K562 (cell line): ENCODE measurements around the gene CEL. TPM values are rescaled to one million over a fixed set of nuclear protein-coding genes. Genes with fewer than 3 reads are reported as not detected.

Experiments
- ATAC-seq: fragments of 200-7000 bp; cut with Tn5 transposase; 3 replicates; pipeline ENCODE4 v1.9.1; 2020; ENCODE audit warnings: moderate library complexity
- BruUV-seq: library from RNA; stranded (reverse); fragments of 400-500 nt; replicated peaks from 2 replicates; lab custom pipeline; 2021; lab: Mats Ljungman, UMichigan
- CTCF ChIA-PET: fragments of 300-600 bp; formaldehyde crosslinking; extraction: SDS; loops from one replicate; lab custom pipeline; 2021; ENCODE audit warnings: low intra/inter-chr PET ratio; lab: Yijun Ruan, JAX
- POLR2A ChIA-PET: fragments of 300-600, 350-650 bp; sonication (Branson Sonifier 250); formaldehyde crosslinking; extraction: SDS; loops from one replicate; lab custom pipeline; 2021; ENCODE audit warnings: antibody characterized with exemption, inconsistent platforms; lab: Yijun Ruan, JAX
- DNase-seq, 4 experiments: peaks; one replicate each; pipeline versions ENCODE4 v3.0.0 to v3.0.0-alpha.2; 2011 to 2018; ENCODE audit warnings: low spot score in 3 of 4, mixed read lengths in 3 of 4; ENCODE audit errors: extremely low read depth in 1 of 4
- FAIRE-seq: peaks from 2 replicates; lab custom pipeline; 2011; peaks lifted over from hg19 to GRCh38; lab: Jason Lieb, UNC
- H2AFZ ChIP-seq: 2 replicates; pipeline ENCODE4 v1.6.0; 2011; ENCODE audit warnings: low read depth, low read length, control low read depth, inconsistent platforms
- H3K27ac ChIP-seq: fragments of 200-600 bp; 3 replicates; pipeline ENCODE4 v1.8.0; 2011; ENCODE audit warnings: low read depth, mild to moderate bottlenecking, control low read depth, inconsistent platforms, low read length, moderate library complexity, mixed read lengths; ENCODE audit errors: extremely low read depth
- H3K27me3 ChIP-seq, 2 experiments: fragments of 300-600 bp in 1 of 2; 2 replicates in 1 of 2; 3 replicates in 1 of 2; pipeline versions ENCODE4 v1.6.0 to v1.8.0; 2011; ENCODE audit warnings: inconsistent platforms in 2 of 2, low read length in 2 of 2, mild to moderate bottlenecking in 1 of 2, mixed read lengths in 1 of 2, moderate library complexity in 1 of 2; ENCODE audit not compliant: control insufficient read depth in 2 of 2, insufficient read depth in 2 of 2
- H3K36me3 ChIP-seq: fragments of 300-600 bp; 3 replicates; pipeline ENCODE4 v1.8.0; 2011; ENCODE audit warnings: mild to moderate bottlenecking, low read length, inconsistent platforms; ENCODE audit not compliant: control insufficient read depth, insufficient read depth
- H3K4me1 ChIP-seq, 2 experiments: fragments of 200-600 bp in 1 of 2; replicated peaks in 1 of 2; 2 replicates in 1 of 2; 3 replicates in 1 of 2; pipeline versions ENCODE4 v1.5.1 to v1.8.0; 2011; ENCODE audit warnings: inconsistent platforms in 2 of 2, low read length in 2 of 2, mild to moderate bottlenecking in 1 of 2, mixed read lengths in 1 of 2, moderate library complexity in 1 of 2; ENCODE audit not compliant: control insufficient read depth in 2 of 2, insufficient read depth in 2 of 2
- H3K4me2 ChIP-seq: 2 replicates; pipeline ENCODE4 v1.6.1; 2011; ENCODE audit warnings: low read length, control low read depth, inconsistent platforms, mixed read lengths; ENCODE audit not compliant: insufficient read depth
- H3K4me3 ChIP-seq: fragments of 200-600 bp; sonication (generic), shearing (Covaris generic); 2 replicates; pipeline ENCODE4 v1.5.1; 2016; ENCODE audit warnings: control low read depth, inconsistent platforms
- H3K79me2 ChIP-seq: fragments of 200-600 bp; 3 replicates; pipeline ENCODE4 v1.8.0; 2011; ENCODE audit warnings: low read length, inconsistent platforms; ENCODE audit not compliant: control insufficient read depth, insufficient read depth
- H3K9ac ChIP-seq, 2 experiments: 2 replicates each; pipeline versions ENCODE4 v1.6.0 to v1.6.1; 2011; ENCODE audit warnings: low read depth in 2 of 2, low read length in 2 of 2, control low read depth in 1 of 2, inconsistent platforms in 1 of 2, mild to moderate bottlenecking in 1 of 2, mixed read lengths in 1 of 2; ENCODE audit not compliant: insufficient read depth in 1 of 2
- H3K9me1 ChIP-seq: one replicate; pipeline ENCODE4 v1.6.0; 2011; ENCODE audit warnings: inconsistent platforms, mild to moderate bottlenecking, low read length, moderate library complexity; ENCODE audit not compliant: control insufficient read depth, insufficient read depth
- H3K9me3 ChIP-seq: replicated peaks from 2 replicates; pipeline ENCODE4 v1.5.1; 2011; ENCODE audit warnings: low read depth, low read length, inconsistent platforms; ENCODE audit not compliant: control insufficient read depth, insufficient read depth
- H4K20me1 ChIP-seq: replicated peaks from 2 replicates; pipeline ENCODE4 v1.6.1; 2011; ENCODE audit warnings: low read length, inconsistent platforms, mixed read lengths; ENCODE audit not compliant: control insufficient read depth, insufficient read depth
- HMG20A ChIP-seq: fragments of 450-650 bp; formaldehyde crosslinking; conservative IDR thresholded peaks from 2 replicates; pipeline ENCODE4 v1.4.0; 2020; ENCODE audit warnings: mild to moderate bottlenecking, mixed read lengths
- ILF3 ChIP-seq: fragments of 450-650 bp; IDR thresholded peaks from 2 replicates; pipeline ENCODE4 v1.6.1; 2018; ENCODE audit warnings: antibody characterized with exemption, mild to moderate bottlenecking, moderate library complexity, borderline replicate concordance
- PHB2 ChIP-seq: fragments of 450-650 bp; IDR thresholded peaks from 2 replicates; pipeline ENCODE4 v1.6.1; 2017; ENCODE audit warnings: low read depth
- RBM22 ChIP-seq: fragments of 200-400 bp; formaldehyde crosslinking; IDR thresholded peaks from 2 replicates; pipeline ENCODE4 v1.6.1; 2018; ENCODE audit warnings: low read length, low read depth; ENCODE audit not compliant: poor library complexity, severe bottlenecking
- ZC3H4 ChIP-seq: sonication (generic); formaldehyde crosslinking; IDR thresholded peaks from 2 replicates; pipeline ENCODE4 v1.9.0; 2021; ENCODE audit warnings: missing genetic modification reagents, borderline replicate concordance
- ZNF41 ChIP-seq: fragments of 250-450 bp; sonication (Bioruptor Pico); conservative IDR thresholded peaks from 2 replicates; pipeline ENCODE4 v1.4.0; 2020; ENCODE audit warnings: mild to moderate bottlenecking
- ZNF561 ChIP-seq: fragments of 450-650 bp; formaldehyde crosslinking; conservative IDR thresholded peaks from 2 replicates; pipeline ENCODE4 v1.4.0; 2020; ENCODE audit warnings: mild to moderate bottlenecking, moderate library complexity
- WGBS: fragments of 100-300 bp; shearing (Covaris generic); methylation state at CpG from one replicate; pipeline ENCODE4 v1.1.6; 2016; ENCODE audit warnings: low coverage, mixed read lengths; ENCODE audit not compliant: insufficient coverage; ENCODE audit errors: missing lambda C conversion rate; 5-methylcytosine and 5-hydroxymethylcytosine counted together
- in situ Hi-C: fragments of 300-500 bp; cut with MboI; formaldehyde crosslinking; loops from 4 replicates; pipeline ENCODE4 v1.15.0; 2018; ENCODE audit warnings: inconsistent platforms, mixed read lengths
- intact Hi-C: fragments of 100-400 bp; cut with micrococcal nuclease; formaldehyde crosslinking; loops from 2 replicates; pipeline ENCODE4 v1.14.2; 2022
- polyA plus RNA-seq, 8 experiments: library from polyadenylated mRNA; depleted of rRNA in 4 of 8; stranded (reverse) in 5 of 8; unstranded in 3 of 8; fragments of >200 nt; fragmentation: Nextera tagmentation in 2 of 8; fragmentation: Illumina TruSeq in 1 of 8; extraction: Ambion mirVana in 2 of 8; extraction: Trizol in 1 of 8; gene quantifications; 2 replicates each; pipeline versions ENCODE4 v1.2.1 to v1.2.3, GENCODE V29; 2011 to 2014; ENCODE audit warnings: inconsistent platforms in 1 of 8, missing spikeins in 1 of 8
- total RNA-seq, 7 experiments: library from RNA; depleted of rRNA in 6 of 7; stranded (reverse); fragments of >200 nt in 6 of 7; fragmentation: Illumina TruSeq in 2 of 7; extraction: Trizol in 2 of 7; gene quantifications; 2 replicates each; pipeline versions ENCODE4 v1.2.1 to v1.2.3, GENCODE V29; 2011 to 2021; ENCODE audit warnings: low replicate concordance in 1 of 7
- TF ChIP-seq, protein P1 (sequence below): sonication (generic); formaldehyde crosslinking; IDR thresholded peaks from 2 replicates; pipeline ENCODE4 v1.8.0; 2023; ENCODE audit warnings: mild to moderate bottlenecking, missing genetic modification reagents
- TF ChIP-seq, protein P2 (sequence below): fragments of 200-800 bp; sonication (Bioruptor generic); IDR thresholded peaks from 2 replicates; pipeline ENCODE4 v1.6.1; 2016; ENCODE audit warnings: missing genetic modification characterization, missing compliant biosample characterization

Gene CEL
- total and polyA plus RNA-seq, 9 of the 15 experiments (the other 6 are each of a cell fraction or from before 2014, with no cell fraction given) = 0.09 to 3.0 (median 0.51) TPM; not detected in 2

DNA sequence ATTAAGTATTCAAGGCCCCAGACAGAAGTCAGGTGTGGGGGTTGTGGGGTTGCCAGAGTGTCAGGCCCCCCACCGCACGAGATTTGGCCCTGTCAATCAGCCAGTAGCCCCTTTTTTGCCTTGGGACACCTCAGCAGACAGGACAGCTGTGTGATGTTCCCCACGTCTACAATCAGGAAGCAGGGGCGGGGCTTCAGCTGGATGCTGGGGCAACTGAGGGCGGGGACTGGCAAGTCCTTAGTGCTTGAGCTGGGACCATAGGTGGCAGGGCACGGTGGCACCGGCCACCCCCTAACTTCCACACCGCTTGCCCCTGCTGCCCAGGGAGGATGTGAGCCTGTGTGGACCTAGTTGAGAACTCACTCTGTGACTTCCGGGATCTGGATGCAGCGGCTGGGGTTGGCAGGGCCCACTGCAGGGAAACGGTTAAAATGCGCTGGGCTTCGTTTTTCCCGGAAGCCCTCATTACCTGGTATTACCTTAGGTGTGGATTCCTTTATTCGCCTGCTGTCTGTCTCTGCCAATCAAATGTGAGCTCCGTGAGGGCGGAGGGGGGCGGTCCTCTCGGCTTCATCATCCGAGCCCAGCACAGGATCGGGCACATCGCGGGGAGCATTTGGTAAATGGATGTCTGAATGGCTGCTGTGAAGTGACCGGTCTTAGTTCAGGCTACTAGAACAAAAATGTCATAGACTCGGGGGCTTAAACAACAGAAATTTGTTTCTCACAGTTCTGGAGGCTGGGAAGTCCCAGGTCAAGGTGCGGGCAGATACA lies 38.5 kb upstream of the CEL start:
- no peak for DNase-seq
- ChIA-PET POLR2A (interaction anchor here (0.6 kb wide), 1 partner anchor 26 kb away, joined by 3 read pairs; no protein-coding TSS in a partner anchor), CTCF (interaction anchor here (0.5 to 1.8 kb wide), 3 partner anchors 46 to 681 kb away, joined by 3 to 13 read pairs (median 5); partner anchors contain the start of gene GFI1B)
- H3K9me3 ChIP-seq = no peaks in the 10 kb centered on the region
- no TSS peak for BruUV-seq
- H3K4me1 ChIP-seq = peaks cover 27 to 36% of the 10 kb centered on the region in 2 experiments; a peak in 4 of 5 replicates
- FAIRE-seq = no peak
- H4K20me1 ChIP-seq = no peaks in the 10 kb centered on the region
- no peaks in the 10 kb centered on the region for H3K9me1 ChIP-seq
- 86% methylated on average over 25 of the region's 26 CpGs for WGBS
- H3K4me2 ChIP-seq = no peak overlapping the region
- no peak for TF ChIP-seq RBM22
- no peak for TF ChIP-seq PHB2
- no peak for TF ChIP-seq ILF3
- TF ChIP-seq ZNF41 (CRISPR knock-in tag) = no peak
- TF ChIP-seq ZNF561 (CRISPR knock-in tag) = no peak
- TF ChIP-seq, protein P1, sequence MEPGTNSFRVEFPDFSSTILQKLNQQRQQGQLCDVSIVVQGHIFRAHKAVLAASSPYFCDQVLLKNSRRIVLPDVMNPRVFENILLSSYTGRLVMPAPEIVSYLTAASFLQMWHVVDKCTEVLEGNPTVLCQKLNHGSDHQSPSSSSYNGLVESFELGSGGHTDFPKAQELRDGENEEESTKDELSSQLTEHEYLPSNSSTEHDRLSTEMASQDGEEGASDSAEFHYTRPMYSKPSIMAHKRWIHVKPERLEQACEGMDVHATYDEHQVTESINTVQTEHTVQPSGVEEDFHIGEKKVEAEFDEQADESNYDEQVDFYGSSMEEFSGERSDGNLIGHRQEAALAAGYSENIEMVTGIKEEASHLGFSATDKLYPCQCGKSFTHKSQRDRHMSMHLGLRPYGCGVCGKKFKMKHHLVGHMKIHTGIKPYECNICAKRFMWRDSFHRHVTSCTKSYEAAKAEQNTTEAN = no peak
- TF ChIP-seq, protein P2, sequence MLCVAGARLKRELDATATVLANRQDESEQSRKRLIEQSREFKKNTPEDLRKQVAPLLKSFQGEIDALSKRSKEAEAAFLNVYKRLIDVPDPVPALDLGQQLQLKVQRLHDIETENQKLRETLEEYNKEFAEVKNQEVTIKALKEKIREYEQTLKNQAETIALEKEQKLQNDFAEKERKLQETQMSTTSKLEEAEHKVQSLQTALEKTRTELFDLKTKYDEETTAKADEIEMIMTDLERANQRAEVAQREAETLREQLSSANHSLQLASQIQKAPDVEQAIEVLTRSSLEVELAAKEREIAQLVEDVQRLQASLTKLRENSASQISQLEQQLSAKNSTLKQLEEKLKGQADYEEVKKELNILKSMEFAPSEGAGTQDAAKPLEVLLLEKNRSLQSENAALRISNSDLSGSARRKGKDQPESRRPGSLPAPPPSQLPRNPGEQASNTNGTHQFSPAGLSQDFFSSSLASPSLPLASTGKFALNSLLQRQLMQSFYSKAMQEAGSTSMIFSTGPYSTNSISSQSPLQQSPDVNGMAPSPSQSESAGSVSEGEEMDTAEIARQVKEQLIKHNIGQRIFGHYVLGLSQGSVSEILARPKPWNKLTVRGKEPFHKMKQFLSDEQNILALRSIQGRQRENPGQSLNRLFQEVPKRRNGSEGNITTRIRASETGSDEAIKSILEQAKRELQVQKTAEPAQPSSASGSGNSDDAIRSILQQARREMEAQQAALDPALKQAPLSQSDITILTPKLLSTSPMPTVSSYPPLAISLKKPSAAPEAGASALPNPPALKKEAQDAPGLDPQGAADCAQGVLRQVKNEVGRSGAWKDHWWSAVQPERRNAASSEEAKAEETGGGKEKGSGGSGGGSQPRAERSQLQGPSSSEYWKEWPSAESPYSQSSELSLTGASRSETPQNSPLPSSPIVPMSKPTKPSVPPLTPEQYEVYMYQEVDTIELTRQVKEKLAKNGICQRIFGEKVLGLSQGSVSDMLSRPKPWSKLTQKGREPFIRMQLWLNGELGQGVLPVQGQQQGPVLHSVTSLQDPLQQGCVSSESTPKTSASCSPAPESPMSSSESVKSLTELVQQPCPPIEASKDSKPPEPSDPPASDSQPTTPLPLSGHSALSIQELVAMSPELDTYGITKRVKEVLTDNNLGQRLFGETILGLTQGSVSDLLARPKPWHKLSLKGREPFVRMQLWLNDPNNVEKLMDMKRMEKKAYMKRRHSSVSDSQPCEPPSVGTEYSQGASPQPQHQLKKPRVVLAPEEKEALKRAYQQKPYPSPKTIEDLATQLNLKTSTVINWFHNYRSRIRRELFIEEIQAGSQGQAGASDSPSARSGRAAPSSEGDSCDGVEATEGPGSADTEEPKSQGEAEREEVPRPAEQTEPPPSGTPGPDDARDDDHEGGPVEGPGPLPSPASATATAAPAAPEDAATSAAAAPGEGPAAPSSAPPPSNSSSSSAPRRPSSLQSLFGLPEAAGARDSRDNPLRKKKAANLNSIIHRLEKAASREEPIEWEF (CRISPR knock-in tag) = no peak
- TF ChIP-seq HMG20A (CRISPR knock-in tag) = no peak
- no peak for TF ChIP-seq ZC3H4 (CRISPR knock-in tag)
- peaks cover 4% of the 10 kb centered on the region; the same call in 2 of the 3 replicates for H3K36me3 ChIP-seq
- intact Hi-C loops = no loop called here
- ATAC-seq = no peak
- no peak overlapping the region for H3K27ac ChIP-seq
- H2AFZ ChIP-seq = peak overlapping the region; percentile 4; the same call in 1 of the 2 replicates
- no peaks in the 10 kb centered on the region for H3K27me3 ChIP-seq
- peaks cover 3% of the 10 kb centered on the region; the same call in 2 of the 3 replicates for H3K79me2 ChIP-seq
- H3K9ac ChIP-seq = no peak overlapping the region
- H3K4me3 ChIP-seq = no peak overlapping the region
- in situ Hi-C loops = no loop called here
